Subcutaneous abdominal adipose tissue (tissue), 5 donors: ENCODE measurements around the gene STK4.

Experiments
- H3K27ac ChIP-seq: one replicate; pipeline ENCODE4 v1.7.0; 2013; ENCODE audit warnings: low read depth, mild to moderate bottlenecking, inconsistent platforms, low read length, moderate library complexity
- H3K27me3 ChIP-seq, 5 donors: one replicate each; pipeline ENCODE4 v1.7.0; 2013; ENCODE audit warnings: low read length in 5 of 5, inconsistent platforms in 1 of 5; ENCODE audit not compliant: control insufficient read depth in 5 of 5, insufficient read depth in 4 of 5
- H3K36me3 ChIP-seq, 5 donors: one replicate each; pipeline ENCODE4 v1.7.0; 2013; ENCODE audit warnings: low read length in 5 of 5; ENCODE audit not compliant: control insufficient read depth in 5 of 5, insufficient read depth in 5 of 5
- H3K4me1 ChIP-seq, 5 donors: one replicate each; pipeline ENCODE4 v1.7.0; 2013; ENCODE audit warnings: low read length in 5 of 5, mild to moderate bottlenecking in 3 of 5, moderate library complexity in 1 of 5; ENCODE audit not compliant: control insufficient read depth in 5 of 5, insufficient read depth in 5 of 5
- H3K4me3 ChIP-seq, 5 donors: one replicate each; pipeline ENCODE4 v1.7.0; 2013; ENCODE audit warnings: low read length in 5 of 5, low read depth in 1 of 5
- H3K9ac ChIP-seq, 5 donors: one replicate each; pipeline ENCODE4 v1.7.0; 2013; ENCODE audit warnings: low read length in 5 of 5, mild to moderate bottlenecking in 4 of 5, moderate library complexity in 3 of 5
- H3K9me3 ChIP-seq, 5 donors: one replicate each; pipeline ENCODE4 v1.7.0; 2013; ENCODE audit warnings: low read length in 5 of 5; ENCODE audit not compliant: control insufficient read depth in 5 of 5
- donor health status: healthy.
- donor health status: healthy.
- donor health status: healthy.
- donor health status: healthy.
- donor health status: healthy.

The STK4 gene

GRCh38 chr20:45097485-45098102 lies 131.3 kb downstream of the STK4 start:
- Histone ChIP-seq H3K27ac (no peak overlapping the region), H3K9me3 (no peaks in the 10 kb centered on the region), H3K9ac (no peak overlapping the region), H3K36me3 (no peaks in the 10 kb centered on the region), H3K4me1 (peaks cover 0 to 13% (median 12%) of the 10 kb centered on the region in 5 donors), H3K27me3 (peaks cover 23 to 55% (median 49%) of the 10 kb centered on the region in 5 donors), H3K4me3 (peak overlapping the region in 3 of 5 donors; percentile 24 to 40 (median 35))

GRCh38 chr20:45098103-45098773 lies 131.9 kb downstream of the STK4 start:
- peak overlapping the region in 3 of 5 donors; percentile 24 to 40 (median 35) for H3K4me3 ChIP-seq
- no peak overlapping the region for H3K9ac ChIP-seq
- H3K27me3 ChIP-seq = peaks cover 23 to 55% (median 49%) of the 10 kb centered on the region in 5 donors
- no peaks in the 10 kb centered on the region for H3K9me3 ChIP-seq
- H3K27ac ChIP-seq = no peak overlapping the region
- peaks cover 0 to 13% (median 12%) of the 10 kb centered on the region in 5 donors for H3K4me1 ChIP-seq
- H3K36me3 ChIP-seq = no peaks in the 10 kb centered on the region

- H3K4me3 ChIP-seq = no peak within 1 kb of the TSS
Observed at GRCh38 chr20:45100563-45101245, 134.4 kb downstream of the STK4 start, which contains the start of gene KCNS1. Gene KCNS1, minus strand, starts transcription at chr20:45101127. Its CDS starts 1,891 bp downstream, at chr20:45099236.

GRCh38 chr20:45101333-45101850 lies 135.1 kb downstream of the STK4 start:
- H3K9me3 ChIP-seq = no peaks in the 10 kb centered on the region
- no peak overlapping the region for H3K27ac ChIP-seq
- no peak overlapping the region for H3K9ac ChIP-seq
- H3K27me3 ChIP-seq = peaks cover 25 to 53% (median 45%) of the 10 kb centered on the region in 5 donors
- no peak overlapping the region for H3K4me3 ChIP-seq
- no peaks in the 10 kb centered on the region for H3K36me3 ChIP-seq
- peaks cover 0 to 13% (median 12%) of the 10 kb centered on the region in 5 donors for H3K4me1 ChIP-seq

More at GRCh38 chr20:45100563-45101245, 134.4 kb downstream of the STK4 start, which contains the start of gene KCNS1:
- H3K27ac ChIP-seq = no peak within 1 kb of the TSS
- H3K27me3 ChIP-seq = peaks cover 23 to 59% (median 50%) of the 10 kb centered on the region in 5 donors
- H3K36me3 ChIP-seq = no peaks in the 10 kb centered on the region
- H3K4me1 ChIP-seq = peaks cover 0 to 13% (median 12%) of the 10 kb centered on the region in 5 donors
- no peak within 1 kb of the TSS for H3K9ac ChIP-seq
- no peaks in the 10 kb centered on the region for H3K9me3 ChIP-seq

- Histone ChIP-seq H3K4me1 (peaks cover 0 to 6% (median 6%) of the 10 kb centered on the region in 5 donors), H3K9me3 (no peaks in the 10 kb centered on the region), H3K4me3 (no peak overlapping the region), H3K27ac (no peak overlapping the region), H3K9ac (no peak overlapping the region), H3K36me3 (no peaks in the 10 kb centered on the region), H3K27me3 (peaks cover 14 to 36% (median 30%) of the 10 kb centered on the region in 5 donors)
Observed at GRCh38 chr20:45103072-45103471, 136.8 kb downstream of the STK4 start.

- H3K36me3 ChIP-seq = no peaks in the 10 kb centered on the region
- H3K27me3 ChIP-seq = peaks cover 10 to 25% (median 18%) of the 10 kb centered on the region in 5 donors
- peaks cover 0 to 4% (median 0%) of the 10 kb centered on the region in 5 donors for H3K4me1 ChIP-seq
- no peak overlapping the region for H3K9ac ChIP-seq
- H3K4me3 ChIP-seq = no peak overlapping the region
- H3K9me3 ChIP-seq = no peaks in the 10 kb centered on the region
- no peak overlapping the region for H3K27ac ChIP-seq
Observed at GRCh38 chr20:45104786-45105185, 138.5 kb downstream of the STK4 start.

GRCh38 chr20:45105317-45105716 lies 139.0 kb downstream of the STK4 start:
- no peak overlapping the region for H3K4me3 ChIP-seq
- no peaks in the 10 kb centered on the region for H3K9me3 ChIP-seq
- peaks cover 11 to 27% (median 13%) of the 10 kb centered on the region in 5 donors for H3K27me3 ChIP-seq
- H3K27ac ChIP-seq = no peak overlapping the region
- no peaks in the 10 kb centered on the region for H3K36me3 ChIP-seq
- no peak overlapping the region for H3K9ac ChIP-seq
- peaks cover 0 to 4% (median 0%) of the 10 kb centered on the region in 5 donors for H3K4me1 ChIP-seq

GRCh38 chr20:45109634-45110033 lies 143.3 kb downstream of the STK4 start:
- Histone ChIP-seq H3K36me3 (no peaks in the 10 kb centered on the region), H3K27ac (no peak overlapping the region), H3K4me1 (no peaks in the 10 kb centered on the region), H3K4me3 (no peak overlapping the region), H3K9me3 (no peaks in the 10 kb centered on the region), H3K27me3 (peaks cover 10 to 29% (median 16%) of the 10 kb centered on the region in 5 donors), H3K9ac (no peak overlapping the region)

GRCh38 chr20:45110301-45110700 lies 144.0 kb downstream of the STK4 start:
- Histone ChIP-seq H3K4me1 (no peaks in the 10 kb centered on the region), H3K27me3 (peaks cover 10 to 36% (median 20%) of the 10 kb centered on the region in 5 donors), H3K9me3 (no peaks in the 10 kb centered on the region), H3K36me3 (no peaks in the 10 kb centered on the region), H3K9ac (no peak overlapping the region), H3K27ac (no peak overlapping the region), H3K4me3 (no peak overlapping the region)
